Kidney glomerular epithelial cell (primary cell): ENCODE data around the gene CSN1S1.

ENCODE experiments used
- DNase-seq: peaks from one replicate; lab custom pipeline; 2025; lab: John Stamatoyannopoulos, UW

Gene CSN1S1

GRCh38 chr4:69991016-69991415, 60.1 kb downstream of the CSN1S1 start:
- DNase-seq: no peak

GRCh38 chr4:69994782-69995181, 63.9 kb downstream of the CSN1S1 start:
- no peak for DNase-seq

GRCh38 chr4:69995526-69996016, 64.7 kb downstream of the CSN1S1 start, which contains the start of gene STATH:
STATH (plus strand) TSS chr4:69995966; CDS start chr4:69998438, 2,472 bp downstream.
- DNase-seq: no peak
